K562 (cell line): ENCODE measurements around the gene TUSC7.

ENCODE experiments used
- CBFB ChIP-seq: sonication (generic); formaldehyde crosslinking; IDR thresholded peaks from 2 replicates; pipeline ENCODE4 v1.4.0; 2020; ENCODE audit warnings: mild to moderate bottlenecking, missing genetic modification reagents
- CHD4 ChIP-seq: fragments of 200-600 bp; sonication (generic); IDR thresholded peaks from 3 replicates; pipeline ENCODE4 v1.6.1; 2012; ENCODE audit warnings: low read depth, mild to moderate bottlenecking, mixed read lengths, low read length, inconsistent platforms; ENCODE audit not compliant: insufficient read depth, insufficient replicate concordance, poor library complexity, severe bottlenecking
- CTCF ChIP-seq, 3 experiments: IDR thresholded peaks in 2 of 3; conservative IDR thresholded peaks in 1 of 3; 2 replicates each; pipeline ENCODE4 v1.5.1; 2011 to 2012; ENCODE audit warnings: low read length in 3 of 3, mild to moderate bottlenecking in 3 of 3, control low read depth in 2 of 3, improper control_type of control experiment in 1 of 3, inconsistent platforms in 1 of 3, low read depth in 1 of 3, mixed read lengths in 1 of 3, moderate library complexity in 1 of 3; ENCODE audit not compliant: insufficient read depth in 2 of 3
- FOSL1 ChIP-seq: fragments of 200-800 bp; sonication (Bioruptor generic); conservative IDR thresholded peaks from 2 replicates; pipeline ENCODE4 v1.6.1; 2016; ENCODE audit warnings: missing genetic modification characterization, missing compliant biosample characterization
- POLR2G ChIP-seq: fragments of 200-400 bp; formaldehyde crosslinking; IDR thresholded peaks from 2 replicates; pipeline ENCODE4 v1.6.1; 2017; ENCODE audit warnings: low read depth, mild to moderate bottlenecking, antibody characterized with exemption, low read length, moderate library complexity
- REST ChIP-seq, 2 experiments: fragments of 450-650 bp; formaldehyde crosslinking in 1 of 2; IDR thresholded peaks; 2 replicates each; pipeline versions ENCODE4 v1.4.0 to v1.6.1; 2014 to 2020; ENCODE audit warnings: mild to moderate bottlenecking in 2 of 2, borderline replicate concordance in 1 of 2, low read depth in 1 of 2
- SETDB1 ChIP-seq: IDR thresholded peaks from one replicate; pipeline ENCODE4 v1.6.1; 2012; ENCODE audit warnings: low read length, control low read depth, inconsistent platforms
- TAF9B ChIP-seq: fragments of 450-650 bp; IDR thresholded peaks from 2 replicates; pipeline ENCODE4 v1.6.1; 2018; ENCODE audit warnings: mild to moderate bottlenecking; ENCODE audit not compliant: partially characterized antibody
- TF ChIP-seq, protein P1 (sequence below): sonication (generic); formaldehyde crosslinking; IDR thresholded peaks from 2 replicates; pipeline ENCODE4 v1.8.0; 2022; ENCODE audit warnings: mild to moderate bottlenecking, missing genetic modification reagents, borderline replicate concordance

GRCh38 chr3:116717566-116717965 is 8.0 kb downstream of the TUSC7 start:
- no peak for TF ChIP-seq REST (IDR thresholded peaks at IDR 0.05; ENCODE audit: borderline replicate concordance)
- TF ChIP-seq REST (CRISPR knock-in tag; IDR thresholded peaks at IDR 0.05; ENCODE audit: low read depth): no peak
- no peak for TF ChIP-seq CTCF (IDR thresholded peaks at IDR 0.05 in 2 of 3, conservative IDR thresholded peaks at IDR 0.05 in 1 of 3; ENCODE audit: insufficient read depth in 2 of 3, low read depth in 1 of 3, low read length in 3 of 3)
- TF ChIP-seq SETDB1: no peak
- TF ChIP-seq CBFB: no peak
- no peak for TF ChIP-seq CHD4
- TF ChIP-seq, protein P1, sequence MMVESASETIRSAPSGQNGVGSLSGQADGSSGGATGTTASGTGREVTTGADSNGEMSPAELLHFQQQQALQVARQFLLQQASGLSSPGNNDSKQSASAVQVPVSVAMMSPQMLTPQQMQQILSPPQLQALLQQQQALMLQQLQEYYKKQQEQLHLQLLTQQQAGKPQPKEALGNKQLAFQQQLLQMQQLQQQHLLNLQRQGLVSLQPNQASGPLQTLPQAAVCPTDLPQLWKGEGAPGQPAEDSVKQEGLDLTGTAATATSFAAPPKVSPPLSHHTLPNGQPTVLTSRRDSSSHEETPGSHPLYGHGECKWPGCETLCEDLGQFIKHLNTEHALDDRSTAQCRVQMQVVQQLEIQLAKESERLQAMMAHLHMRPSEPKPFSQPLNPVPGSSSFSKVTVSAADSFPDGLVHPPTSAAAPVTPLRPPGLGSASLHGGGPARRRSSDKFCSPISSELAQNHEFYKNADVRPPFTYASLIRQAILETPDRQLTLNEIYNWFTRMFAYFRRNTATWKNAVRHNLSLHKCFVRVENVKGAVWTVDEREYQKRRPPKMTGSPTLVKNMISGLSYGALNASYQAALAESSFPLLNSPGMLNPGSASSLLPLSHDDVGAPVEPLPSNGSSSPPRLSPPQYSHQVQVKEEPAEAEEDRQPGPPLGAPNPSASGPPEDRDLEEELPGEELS (CRISPR knock-in tag): no peak
- no peak for TF ChIP-seq TAF9B
- TF ChIP-seq FOSL1 (tag): no peak
- TF ChIP-seq POLR2G: no peak
